WI38 (cell line): Measurements from ENCODE around the gene MBD3L2.

Experiments
- H3K4me3 ChIP-seq: 2 replicates; pipeline ENCODE4 v1.5.1; 2011; ENCODE audit warnings: low read depth, mild to moderate bottlenecking, control low read depth, low read length
- TF ChIP-seq, protein P1 (sequence below): IDR thresholded peaks from 2 replicates; pipeline ENCODE4 v1.5.1; 2012; ENCODE audit warnings: low read depth, mild to moderate bottlenecking, control low read depth, low read length

The MBD3L2 gene

DNA sequence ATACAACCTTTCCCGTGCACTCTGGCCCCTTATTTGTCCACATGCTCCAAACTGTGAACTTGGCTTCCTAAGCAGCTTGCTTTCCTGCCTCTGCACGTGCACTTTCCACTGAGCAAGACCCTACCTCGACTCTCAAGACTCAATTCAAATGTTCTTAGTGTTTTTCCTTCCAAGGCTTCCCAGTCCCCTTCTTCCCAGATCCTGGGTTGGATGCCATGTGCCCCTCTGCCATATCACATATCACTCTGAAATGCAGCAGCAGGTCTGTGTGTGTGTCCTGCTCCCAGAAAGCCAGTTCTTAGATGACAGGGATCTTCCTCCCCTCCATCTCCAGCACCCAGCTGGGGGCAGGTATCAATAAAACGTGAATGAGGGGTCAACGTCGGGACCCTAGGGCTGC is 23.4 kb downstream of the MBD3L2 start:
- H3K4me3 ChIP-seq = no peak overlapping the region
- TF ChIP-seq, protein P1, sequence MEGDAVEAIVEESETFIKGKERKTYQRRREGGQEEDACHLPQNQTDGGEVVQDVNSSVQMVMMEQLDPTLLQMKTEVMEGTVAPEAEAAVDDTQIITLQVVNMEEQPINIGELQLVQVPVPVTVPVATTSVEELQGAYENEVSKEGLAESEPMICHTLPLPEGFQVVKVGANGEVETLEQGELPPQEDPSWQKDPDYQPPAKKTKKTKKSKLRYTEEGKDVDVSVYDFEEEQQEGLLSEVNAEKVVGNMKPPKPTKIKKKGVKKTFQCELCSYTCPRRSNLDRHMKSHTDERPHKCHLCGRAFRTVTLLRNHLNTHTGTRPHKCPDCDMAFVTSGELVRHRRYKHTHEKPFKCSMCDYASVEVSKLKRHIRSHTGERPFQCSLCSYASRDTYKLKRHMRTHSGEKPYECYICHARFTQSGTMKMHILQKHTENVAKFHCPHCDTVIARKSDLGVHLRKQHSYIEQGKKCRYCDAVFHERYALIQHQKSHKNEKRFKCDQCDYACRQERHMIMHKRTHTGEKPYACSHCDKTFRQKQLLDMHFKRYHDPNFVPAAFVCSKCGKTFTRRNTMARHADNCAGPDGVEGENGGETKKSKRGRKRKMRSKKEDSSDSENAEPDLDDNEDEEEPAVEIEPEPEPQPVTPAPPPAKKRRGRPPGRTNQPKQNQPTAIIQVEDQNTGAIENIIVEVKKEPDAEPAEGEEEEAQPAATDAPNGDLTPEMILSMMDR = no peak

DNA sequence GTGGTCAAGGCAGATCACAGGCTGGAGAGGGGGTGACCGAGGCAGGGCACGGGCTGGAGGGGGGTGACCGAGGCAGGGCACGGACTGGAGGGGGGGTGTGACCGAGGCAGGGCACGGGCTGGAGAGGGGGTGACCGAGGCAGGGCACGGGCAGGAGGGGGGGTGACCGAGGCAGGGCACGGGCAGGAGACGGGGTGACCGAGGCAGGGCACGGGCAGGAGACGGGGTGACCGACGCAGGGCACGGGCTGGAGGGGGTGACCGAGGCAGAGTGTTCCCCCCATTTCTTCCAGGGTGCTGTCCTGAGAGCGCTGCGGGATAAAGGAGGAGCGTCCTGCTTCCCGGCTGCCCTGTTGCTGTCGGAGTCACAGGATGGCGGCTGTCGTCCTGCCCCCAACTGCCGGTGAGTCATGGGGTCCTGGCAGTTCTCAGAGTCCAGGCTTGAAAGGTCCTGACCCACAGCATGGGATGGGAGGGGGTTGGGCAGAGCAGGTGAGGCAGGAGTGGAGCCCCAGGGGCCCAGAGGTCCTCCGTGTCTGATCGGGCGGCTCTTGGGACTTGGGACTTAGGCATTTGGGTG is 25.7 kb downstream of the MBD3L2 start:
- TF ChIP-seq, protein P1 = no peak
- no peak overlapping the region for H3K4me3 ChIP-seq

DNA sequence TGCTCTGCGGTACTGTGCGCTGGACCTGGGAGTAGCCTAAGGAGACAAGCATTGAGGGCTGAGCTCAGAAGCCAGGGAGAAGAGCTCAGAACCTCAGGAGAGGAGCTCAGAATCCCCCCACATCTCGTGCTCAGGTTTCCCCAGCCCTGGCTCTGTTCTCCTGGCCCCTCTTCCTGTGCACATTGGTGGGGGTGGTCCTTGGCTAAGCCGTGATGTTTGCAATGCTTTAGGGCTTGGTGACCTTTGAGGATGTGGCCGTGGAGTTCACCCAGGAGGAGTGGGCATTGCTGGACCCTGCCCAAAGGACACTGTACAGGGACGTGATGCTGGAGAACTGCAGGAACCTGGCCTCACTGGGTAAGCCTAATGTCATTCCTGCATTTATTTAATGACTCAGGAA is 27.0 kb downstream of the MBD3L2 start:
- H3K4me3 ChIP-seq = no peak overlapping the region
- TF ChIP-seq, protein P1 = no peak

DNA sequence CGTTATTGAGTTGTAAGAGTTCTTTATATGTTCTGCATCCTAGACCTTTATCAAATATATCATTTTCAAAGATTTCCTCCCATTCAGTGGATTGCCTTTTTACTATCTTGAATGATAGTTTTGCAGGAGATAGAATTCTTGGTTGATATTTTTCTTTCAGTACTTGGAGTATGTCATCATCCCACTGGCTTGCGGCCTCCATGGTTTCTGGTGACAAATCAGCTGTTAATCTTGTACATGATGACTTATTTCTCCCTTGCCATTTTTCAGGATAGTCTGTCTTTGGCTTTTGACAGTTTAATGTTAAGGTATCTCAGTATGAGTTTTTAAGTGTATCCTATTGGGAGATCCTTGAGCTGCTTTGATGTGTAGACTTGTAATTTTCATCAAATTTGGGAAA is 28.9 kb downstream of the MBD3L2 start:
- TF ChIP-seq, protein P1 = no peak
- no peak overlapping the region for H3K4me3 ChIP-seq

DNA sequence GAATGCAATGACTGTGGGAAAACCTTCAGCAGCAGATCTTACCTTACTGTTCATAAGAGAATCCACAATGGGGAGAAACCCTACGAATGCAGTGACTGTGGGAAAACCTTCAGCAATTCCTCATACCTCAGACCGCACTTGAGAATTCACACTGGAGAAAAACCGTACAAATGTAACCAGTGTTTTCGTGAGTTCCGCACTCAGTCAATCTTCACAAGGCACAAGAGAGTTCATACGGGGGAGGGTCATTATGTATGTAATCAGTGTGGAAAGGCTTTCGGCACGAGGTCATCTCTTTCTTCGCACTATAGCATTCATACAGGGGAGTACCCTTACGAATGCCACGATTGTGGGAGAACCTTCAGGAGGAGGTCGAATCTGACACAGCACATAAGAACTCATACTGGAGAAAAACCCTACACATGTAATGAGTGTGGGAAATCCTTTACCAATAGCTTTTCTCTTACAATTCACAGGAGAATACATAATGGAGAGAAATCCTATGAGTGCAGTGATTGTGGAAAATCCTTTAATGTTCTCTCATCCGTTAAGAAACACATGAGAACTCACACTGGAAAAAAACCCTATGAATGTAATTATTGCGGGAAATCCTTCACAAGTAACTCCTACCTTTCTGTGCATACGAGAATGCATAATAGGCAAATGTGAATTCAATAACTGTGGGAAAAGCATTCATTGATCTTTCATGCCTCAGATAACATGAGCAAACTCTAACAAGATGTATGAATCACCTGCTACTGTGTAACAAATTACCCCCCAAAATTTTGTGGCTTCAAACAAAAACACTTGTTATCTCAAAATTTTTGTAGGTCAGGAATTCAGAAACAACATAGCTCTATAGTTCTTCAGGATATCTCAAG is 34.2 kb downstream of the MBD3L2 start:
- H3K4me3 ChIP-seq = no peak overlapping the region
- TF ChIP-seq, protein P1 = no peak

DNA sequence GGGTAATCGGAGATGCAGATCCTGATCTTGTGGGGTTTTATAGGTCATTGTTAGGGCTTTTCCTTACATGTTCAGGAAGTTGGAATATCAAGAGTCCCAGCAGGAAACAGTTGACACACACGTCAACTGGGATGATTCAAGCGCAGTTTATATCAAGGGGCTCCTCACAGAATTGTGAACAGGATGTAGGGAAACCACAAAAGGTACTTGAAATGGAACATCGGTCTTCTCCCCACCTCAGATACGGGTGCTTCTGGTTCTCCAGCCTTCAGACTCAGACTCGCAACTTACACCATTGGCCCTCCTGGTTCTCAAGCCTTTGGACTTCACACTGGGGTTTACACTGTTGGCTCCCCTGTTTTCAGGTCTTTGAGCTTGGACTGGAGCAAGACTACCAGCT is 39.9 kb downstream of the MBD3L2 start:
- TF ChIP-seq, protein P1 = no peak
- H3K4me3 ChIP-seq = no peak overlapping the region

DNA sequence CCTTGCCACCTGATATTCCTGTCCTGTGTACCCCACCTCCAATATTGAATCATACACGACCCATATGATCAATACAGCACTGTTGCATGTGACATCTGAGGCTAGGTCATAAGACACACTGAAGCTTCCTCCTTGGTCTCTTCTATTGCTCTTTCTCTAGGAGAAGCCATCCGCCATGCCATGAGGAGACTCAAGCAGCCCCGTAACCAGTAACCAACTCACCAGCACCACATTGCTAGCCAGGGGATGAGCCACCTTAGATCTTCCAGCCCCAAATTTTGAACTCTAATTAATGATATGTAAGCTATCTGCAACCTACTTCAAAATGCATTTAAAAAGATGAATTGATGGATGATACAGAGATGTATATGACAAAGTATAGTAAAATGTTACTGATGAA is 49.0 kb downstream of the MBD3L2 start:
- H3K4me3 ChIP-seq = peak overlapping the region; percentile 75

More for the DNA sequence above, 49.0 kb downstream of the MBD3L2 start:
- TF ChIP-seq, protein P1 = no peak
